ENCODE data around the gene CHST11.

CHST11 gene

GRCh38 chr12:104460973-104461698 lies 4.4 kb downstream of the CHST11 start:
- no peak for DNase-seq

GRCh38 chr12:104462325-104462724 lies 5.6 kb downstream of the CHST11 start:
- no peak for DNase-seq

DNA sequence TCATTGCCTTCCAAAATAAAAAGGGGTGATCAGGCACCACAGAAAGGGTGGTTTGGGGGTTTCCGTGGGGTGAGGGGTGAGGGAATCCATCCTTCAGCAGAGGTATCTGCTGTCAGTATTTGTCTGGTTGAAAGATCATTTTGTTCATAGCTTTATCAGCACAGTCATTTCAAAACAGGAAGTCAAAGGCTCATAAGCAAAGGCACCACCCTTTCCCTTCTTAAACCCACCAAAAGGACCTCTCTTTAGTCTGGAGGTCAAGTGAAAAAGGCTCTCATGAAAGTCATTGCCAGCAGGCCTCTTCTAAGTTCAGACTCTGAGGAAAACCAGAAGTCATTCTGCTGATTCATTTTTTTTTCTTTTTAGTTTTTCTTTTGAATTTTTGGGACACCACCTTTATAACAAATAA lies 6.2 kb downstream of the CHST11 start:
- no peak for DNase-seq

DNA sequence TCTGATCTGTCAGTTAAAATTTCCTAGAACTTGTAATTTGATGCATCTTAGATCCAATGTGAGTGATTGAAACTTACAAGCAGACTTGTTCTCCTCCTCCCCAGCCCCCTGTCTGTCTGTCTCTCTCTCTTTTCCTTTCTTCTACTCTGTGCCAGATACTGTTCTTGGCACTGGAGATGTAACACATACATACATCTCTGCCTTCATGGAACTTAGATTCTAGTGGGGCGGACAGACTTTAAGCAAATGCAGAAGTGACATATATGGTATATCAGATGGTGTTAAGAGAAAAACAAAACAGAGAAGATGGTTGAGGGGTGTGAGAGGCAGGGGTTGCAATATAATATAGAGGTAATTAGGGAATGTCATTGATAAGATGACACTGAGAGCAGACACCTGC lies 6.6 kb downstream of the CHST11 start:
- DNase-seq: no peak

GRCh38 chr12:104464899-104465298 lies 8.2 kb downstream of the CHST11 start:
- DNase-seq: no peak

- no peak for DNase-seq
Measured at GRCh38 chr12:104466709-104467345, 10.1 kb downstream of the CHST11 start.

DNA sequence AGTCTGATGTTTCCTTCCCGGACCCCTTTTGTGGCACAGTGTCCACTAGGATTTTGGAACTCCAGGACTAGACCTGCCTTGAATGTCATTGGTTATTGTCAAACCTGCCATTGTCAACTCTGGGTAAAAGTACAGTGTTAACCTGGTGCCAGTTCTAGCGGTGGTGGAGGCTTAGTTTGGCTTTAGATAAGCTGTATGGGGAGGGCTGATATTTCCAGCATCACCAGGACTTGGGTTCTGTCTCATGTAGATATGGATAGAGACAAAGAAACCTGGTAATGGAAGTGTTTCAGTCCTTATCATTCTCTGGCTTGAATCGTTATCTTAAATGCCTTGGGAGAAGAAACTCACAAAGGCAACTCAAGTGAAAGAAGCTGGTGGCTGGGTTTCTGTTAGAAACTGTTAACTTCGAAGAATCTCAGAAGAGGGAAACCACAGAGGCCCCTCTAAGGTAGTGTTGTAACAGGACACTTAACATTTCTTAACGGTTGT lies 10.6 kb downstream of the CHST11 start:
- DNase-seq: no peak

- DNase-seq: peak; percentile 13
Measured at GRCh38 chr12:104468371-104468770, 11.6 kb downstream of the CHST11 start.

DNA sequence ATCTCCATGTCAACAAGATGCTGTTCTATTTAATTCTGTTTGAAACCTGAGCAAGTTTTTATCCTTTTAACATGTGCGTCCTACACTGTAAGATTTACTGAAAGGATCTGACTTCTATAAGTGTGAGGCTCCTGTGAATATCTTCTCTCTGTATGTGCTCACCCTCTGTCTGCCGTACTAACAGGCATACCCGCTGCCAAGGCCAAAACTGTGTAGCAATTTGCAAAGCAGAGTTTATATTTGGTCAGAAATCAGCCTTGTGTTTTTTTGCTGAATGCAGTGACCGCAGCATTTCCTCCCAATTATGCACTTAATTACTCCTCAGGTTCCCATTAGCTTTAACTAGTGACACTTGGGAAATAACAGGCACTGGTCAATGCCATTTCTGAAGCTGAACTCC lies 12.3 kb downstream of the CHST11 start:
- no peak for DNase-seq

- DNase-seq: no peak
Measured at GRCh38 chr12:104469523-104469922, 12.8 kb downstream of the CHST11 start.

- DNase-seq: no peak
Measured at GRCh38 chr12:104470521-104470920, 13.8 kb downstream of the CHST11 start.

GRCh38 chr12:104471336-104471735 lies 14.6 kb downstream of the CHST11 start:
- DNase-seq: no peak

GRCh38 chr12:104472748-104473147 lies 16.0 kb downstream of the CHST11 start:
- DNase-seq: no peak

GRCh38 chr12:104473374-104473983 lies 16.7 kb downstream of the CHST11 start:
- DNase-seq: no peak

DNA sequence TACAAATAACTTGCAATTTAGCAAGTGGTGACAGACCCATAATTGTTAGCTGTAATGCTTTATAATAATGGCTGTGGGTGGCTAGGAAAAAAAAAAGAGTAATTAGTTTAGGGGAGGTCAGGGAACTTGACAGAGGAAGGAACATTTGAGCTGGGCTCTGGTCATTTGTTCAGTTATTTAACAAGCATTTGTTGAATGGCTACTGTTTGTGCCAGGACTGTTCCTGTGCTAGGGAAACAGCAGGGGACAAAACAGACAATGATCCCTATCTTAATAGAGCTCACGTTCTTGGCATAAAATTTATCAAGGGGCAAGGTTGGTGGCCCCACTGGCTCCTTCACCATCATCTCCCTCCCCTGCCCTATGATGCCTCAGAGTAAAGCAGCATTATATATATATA lies 18.5 kb downstream of the CHST11 start:
- no peak for DNase-seq

- no peak for DNase-seq
Measured at GRCh38 chr12:104477510-104478390, 21.0 kb downstream of the CHST11 start.

GRCh38 chr12:104478396-104479122 lies 21.8 kb downstream of the CHST11 start:
- DNase-seq: no peak

DNA sequence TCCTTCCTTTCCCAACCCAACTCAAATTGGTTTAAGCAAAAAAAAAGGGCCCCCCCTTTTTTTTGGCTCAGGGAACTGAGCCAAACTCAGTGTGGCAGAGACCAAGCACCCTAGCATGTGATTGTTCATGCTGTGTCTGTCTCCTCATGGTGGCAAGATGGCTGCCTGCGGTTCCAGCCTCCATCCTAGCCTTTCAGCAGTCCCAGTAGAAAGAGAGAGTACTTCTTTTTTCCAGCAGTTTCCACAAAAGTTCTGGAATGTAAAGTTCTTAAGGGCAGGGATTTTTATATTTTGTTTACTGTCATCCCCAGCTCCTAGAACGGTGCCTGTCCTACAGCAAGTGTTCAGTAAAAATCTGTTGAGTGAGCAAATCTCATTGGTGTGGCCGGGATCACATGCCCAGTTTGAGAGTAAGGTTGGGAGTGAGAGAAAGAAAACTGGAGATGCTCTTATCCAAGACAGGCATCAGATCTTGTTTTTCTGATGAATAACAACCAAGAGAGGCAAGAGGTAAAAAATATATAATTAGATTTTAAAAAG lies 22.4 kb downstream of the CHST11 start:
- no peak for DNase-seq

DNA sequence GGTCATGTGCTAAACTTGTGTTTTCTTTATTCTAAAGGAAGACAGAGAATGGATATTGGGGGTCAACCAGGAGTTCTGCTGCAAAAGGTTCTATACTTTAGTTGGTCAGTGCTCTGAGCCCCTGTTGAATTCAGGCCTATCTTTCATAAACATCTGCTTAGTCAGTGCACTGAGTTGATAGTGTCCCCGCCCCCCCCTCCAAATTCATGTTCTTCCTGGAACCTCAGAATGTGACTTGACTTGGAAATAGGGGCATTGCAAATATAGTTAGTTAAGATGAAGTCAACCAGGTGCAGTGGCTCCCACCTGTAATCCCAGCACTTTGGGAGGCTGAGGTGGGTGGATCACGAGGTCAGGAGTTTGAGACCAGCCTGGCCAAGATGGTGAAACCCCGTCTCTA lies 23.3 kb downstream of the CHST11 start:
- no peak for DNase-seq

- no peak for DNase-seq
Measured at GRCh38 chr12:104480826-104481440, 24.2 kb downstream of the CHST11 start.

DNA sequence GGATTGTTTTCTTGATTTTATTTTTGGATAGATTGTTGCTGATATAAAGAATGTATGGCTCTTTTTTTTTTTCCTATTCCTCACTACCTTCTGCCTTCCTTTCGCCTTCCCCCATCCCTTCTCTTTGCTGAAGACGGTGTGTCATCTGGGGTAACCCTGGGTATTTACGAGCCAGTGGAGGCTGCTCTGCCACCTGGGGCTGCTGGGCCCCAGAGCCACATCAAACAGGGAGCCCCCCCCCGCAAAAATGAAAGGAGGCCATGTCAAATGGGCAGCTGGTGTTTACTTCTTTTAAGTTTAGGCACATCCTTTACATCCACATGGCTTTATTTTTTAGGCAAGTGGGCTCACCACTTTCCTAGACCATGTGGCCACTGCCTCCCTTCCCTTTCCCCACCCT lies 25.4 kb downstream of the CHST11 start:
- DNase-seq: peak; percentile 39

DNA sequence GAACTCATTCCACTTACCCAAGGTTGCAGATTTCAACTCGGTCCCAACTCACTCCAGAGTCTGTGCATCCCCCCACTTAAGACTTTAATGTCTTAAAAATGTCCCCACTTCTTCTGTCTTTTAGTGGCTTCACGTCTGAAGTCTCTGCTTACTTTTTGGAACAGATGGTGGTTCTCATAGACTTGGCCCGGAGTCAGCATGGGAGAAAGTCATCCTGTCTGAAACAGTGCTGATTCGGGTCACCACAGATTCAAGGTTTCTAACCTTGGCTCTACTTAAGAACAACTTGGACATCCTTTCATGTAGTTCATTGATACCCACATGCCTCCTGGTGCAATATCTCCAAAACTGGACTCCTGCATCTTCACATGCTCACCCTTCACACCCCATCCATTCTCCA lies 26.0 kb downstream of the CHST11 start:
- no peak for DNase-seq
